ENCODE measurements around the gene CD70.
"Not testable (repeated sequence)": the region's sequence is repeated elsewhere in the genome, so short reads cannot be mapped to it uniquely, and the experiment has no call there.

Gene CD70

DNA sequence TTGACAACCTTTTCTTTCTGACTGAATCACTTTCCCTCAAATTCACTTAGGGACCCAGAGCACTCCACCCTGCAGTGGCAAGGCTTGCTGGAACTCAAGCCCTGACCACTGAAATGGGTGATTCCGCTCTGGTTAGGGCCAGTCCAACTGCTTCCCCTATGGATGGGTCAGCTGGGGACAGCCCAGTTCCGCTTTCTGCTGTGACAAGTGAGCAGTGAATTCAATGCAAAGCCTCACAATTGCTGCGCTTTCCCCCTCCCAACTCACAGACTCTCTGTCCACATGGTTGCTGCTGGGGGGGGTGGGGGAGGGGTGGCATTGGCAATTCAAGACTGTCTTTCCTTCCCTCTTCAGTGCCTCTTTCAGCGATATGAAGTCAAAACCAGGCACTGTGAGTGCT is 18.7 kb downstream of the CD70 start:
- DNase-seq (ENCODE audit: extremely low read depth in 1 of 2, low read depth in 1 of 2): no peak

DNA sequence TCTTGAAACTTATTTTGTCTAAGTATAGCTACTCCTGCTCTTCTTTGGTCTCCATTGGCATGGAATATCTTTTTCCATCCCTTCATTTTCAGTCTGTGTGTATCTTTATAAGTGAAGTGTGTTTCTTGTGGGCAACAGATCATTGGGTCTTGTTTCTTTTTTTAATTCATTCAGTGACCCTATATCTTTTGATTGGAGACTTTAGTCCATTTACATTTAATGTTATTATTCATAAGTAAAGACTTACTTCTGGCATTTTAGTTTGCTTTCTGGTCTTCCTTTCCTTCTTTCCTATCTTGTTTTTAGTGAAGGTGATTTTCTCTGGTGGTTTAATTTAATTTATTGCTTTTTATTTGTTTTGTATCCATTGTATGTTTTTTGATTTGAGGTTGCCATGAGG is 19.8 kb downstream of the CD70 start:
- DNase-seq (ENCODE audit: extremely low read depth in 1 of 2, low read depth in 1 of 2): no peak

DNA sequence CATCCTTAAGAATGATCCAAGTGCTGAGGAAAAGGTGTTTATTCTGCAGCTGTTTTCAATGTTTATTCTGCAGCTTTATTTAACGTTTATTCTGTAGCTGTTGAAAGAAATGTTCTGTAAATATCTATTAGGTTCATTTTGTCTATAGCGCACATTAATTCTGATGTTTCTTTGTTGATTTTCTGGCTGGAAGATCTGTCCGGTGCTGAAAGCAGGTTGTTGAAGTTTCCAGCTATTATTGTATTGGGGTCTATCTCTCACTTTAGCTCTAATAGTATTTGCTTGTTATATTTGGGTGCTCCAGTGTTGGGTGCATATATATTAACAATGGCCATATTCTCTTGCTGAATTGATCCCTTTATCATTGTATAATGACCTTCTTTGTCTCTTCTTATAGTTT is 20.2 kb downstream of the CD70 start:
- DNase-seq (ENCODE audit: extremely low read depth in 1 of 2, low read depth in 1 of 2): no peak

DNA sequence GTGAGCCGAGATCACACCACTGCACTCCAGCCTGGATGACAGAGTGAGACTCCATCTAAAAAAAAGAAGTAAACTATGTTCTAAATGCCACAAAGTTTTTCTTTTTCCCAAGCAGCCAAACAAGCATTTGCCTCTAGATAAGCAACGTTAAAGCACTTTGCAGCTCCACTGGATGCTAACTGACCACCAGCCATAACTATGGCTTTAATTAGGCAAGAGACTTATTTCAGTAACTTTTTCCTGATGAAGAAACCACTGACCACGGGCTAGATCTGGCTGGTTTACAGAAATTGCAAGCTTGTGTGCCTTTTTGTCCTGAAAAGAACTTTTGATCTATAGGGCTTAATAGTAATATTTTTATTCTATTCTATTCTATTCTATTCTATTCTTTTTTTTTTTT is 22.1 kb downstream of the CD70 start:
- DNase-seq (ENCODE audit: extremely low read depth in 1 of 2, low read depth in 1 of 2): no peak

GRCh38 chr19:6568010-6568526 is 22.9 kb downstream of the CD70 start:
- DNase-seq (ENCODE audit: extremely low read depth in 1 of 2, low read depth in 1 of 2): no peak

DNA sequence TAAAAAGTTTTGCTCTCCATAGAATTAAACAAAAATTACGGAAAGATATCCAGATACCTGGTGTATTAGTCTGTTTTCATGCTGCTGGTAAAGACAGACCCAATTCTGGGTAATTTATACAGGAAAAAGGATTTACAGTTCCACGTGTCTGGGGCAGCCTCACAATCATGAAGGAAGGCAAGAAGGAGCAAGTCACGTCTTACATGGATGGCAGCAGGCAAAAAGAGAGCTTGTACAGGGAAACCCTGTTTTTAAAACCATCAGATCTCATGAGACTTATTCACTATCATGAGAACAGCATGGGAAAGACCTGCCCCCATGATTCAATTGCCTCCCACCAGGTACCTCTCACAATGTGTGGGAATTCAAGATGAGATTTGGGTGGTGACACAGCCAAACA is 24.2 kb downstream of the CD70 start:
- DNase-seq (ENCODE audit: extremely low read depth in 1 of 2, low read depth in 1 of 2): not testable (repeated sequence)

- no peak for DNase-seq (ENCODE audit: extremely low read depth in 1 of 2, low read depth in 1 of 2)
Observed at GRCh38 chr19:6564393-6564792, 26.6 kb downstream of the CD70 start.

DNA sequence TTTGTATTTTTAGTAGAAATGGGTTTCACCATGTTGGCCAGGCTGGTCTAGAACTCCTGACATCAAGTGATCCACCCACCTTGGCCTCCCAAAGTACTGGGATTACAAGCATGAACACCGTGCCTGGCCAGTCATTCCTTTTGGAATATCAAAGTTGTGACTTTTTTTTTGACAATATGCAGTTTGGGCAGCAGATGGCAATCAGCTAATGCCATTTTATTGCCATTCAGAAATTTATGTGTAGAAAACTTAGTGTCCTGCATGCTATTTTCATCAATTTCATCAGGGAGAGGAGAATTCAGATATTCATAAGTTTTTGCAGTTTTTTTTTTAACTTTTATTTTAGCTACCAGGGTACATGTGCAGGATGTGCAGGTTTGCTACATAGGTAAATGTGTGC is 28.5 kb downstream of the CD70 start:
- not testable (repeated sequence) for DNase-seq (ENCODE audit: extremely low read depth in 1 of 2, low read depth in 1 of 2)

- no peak for DNase-seq (ENCODE audit: extremely low read depth in 1 of 2, low read depth in 1 of 2)
Observed at GRCh38 chr19:6556480-6557195, 34.3 kb downstream of the CD70 start.

- DNase-seq (ENCODE audit: extremely low read depth in 1 of 2, low read depth in 1 of 2): no peak
Observed at GRCh38 chr19:6556043-6556449, 34.9 kb downstream of the CD70 start.

DNA sequence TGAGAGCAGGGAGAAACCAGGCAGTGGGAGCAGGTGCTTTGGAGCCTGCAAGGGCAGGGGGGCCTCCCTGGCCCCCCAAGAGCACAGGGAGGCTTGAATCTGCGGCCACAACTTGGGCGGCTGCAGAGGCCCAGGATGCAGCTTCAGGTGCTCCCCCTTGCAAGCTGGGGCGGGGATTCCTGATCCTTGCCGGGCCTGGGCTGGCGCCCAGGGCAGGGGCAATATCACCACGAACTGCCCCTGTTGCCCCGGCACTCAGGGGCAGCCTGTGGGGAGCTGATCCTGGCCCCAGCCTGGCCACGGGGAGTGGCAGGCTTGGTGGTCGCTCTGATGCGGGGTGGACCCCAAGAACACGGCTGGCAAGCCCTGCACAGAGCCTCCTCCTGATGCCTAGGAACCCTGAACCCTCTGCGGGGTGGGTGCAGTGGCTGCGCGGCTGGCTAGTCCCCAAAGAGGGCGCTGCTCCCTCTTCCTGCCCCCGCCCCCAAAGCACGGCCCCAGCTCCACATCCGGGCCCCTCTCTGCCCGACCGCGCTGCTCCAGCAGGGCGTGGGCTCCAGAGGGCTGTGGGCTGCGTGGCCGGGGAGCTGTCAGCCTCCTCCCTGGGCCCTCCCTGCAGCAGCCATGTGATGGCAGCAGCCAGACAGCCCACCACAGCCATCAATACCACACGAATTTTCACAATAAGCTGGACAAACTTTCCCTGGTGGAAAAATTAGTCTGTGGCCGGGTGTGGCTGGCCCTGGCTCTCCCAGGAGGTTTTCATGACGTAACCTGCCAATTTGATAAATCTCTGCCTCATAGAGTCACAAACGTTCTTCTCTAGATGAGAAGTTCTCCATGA is 39.1 kb downstream of the CD70 start:
- peak; percentile 59 to 66 for DNase-seq (ENCODE audit: extremely low read depth in 1 of 2, low read depth in 1 of 2)

- no peak for DNase-seq (ENCODE audit: extremely low read depth in 1 of 2, low read depth in 1 of 2)
Observed at GRCh38 chr19:6551091-6551490, 39.9 kb downstream of the CD70 start.

DNA sequence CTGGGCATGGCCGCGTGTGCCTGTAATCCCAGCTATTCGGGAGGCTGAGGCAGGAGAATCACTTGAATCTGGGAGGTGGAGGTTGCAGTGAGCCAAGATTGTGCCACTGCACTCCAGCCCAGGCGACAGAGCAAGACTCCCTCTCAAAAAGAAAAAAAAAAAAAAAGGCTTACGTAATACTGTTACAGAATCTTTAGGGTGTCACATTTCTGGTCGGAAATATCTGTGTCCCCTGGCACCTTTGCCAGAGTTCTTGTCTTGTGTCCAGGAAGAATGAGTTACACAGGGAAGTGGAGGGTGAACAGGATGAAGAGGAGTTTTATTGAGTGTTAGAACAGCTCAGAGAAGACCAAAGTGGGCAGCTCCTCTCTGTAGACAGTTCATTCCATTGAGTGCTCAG is 40.3 kb downstream of the CD70 start:
- DNase-seq (ENCODE audit: extremely low read depth in 1 of 2, low read depth in 1 of 2): not testable (repeated sequence)

- DNase-seq (ENCODE audit: extremely low read depth in 1 of 2, low read depth in 1 of 2): no peak
Observed at GRCh38 chr19:6543866-6544347, 47.0 kb downstream of the CD70 start.

GRCh38 chr19:6540918-6541689 is 49.8 kb downstream of the CD70 start:
- DNase-seq (ENCODE audit: extremely low read depth in 1 of 2, low read depth in 1 of 2): no peak

- DNase-seq (ENCODE audit: extremely low read depth in 1 of 2, low read depth in 1 of 2): no peak
Observed at GRCh38 chr19:6539514-6539913, 51.4 kb downstream of the CD70 start.

All from stimulated activated CD8-positive, alpha-beta memory T cell treated with anti-CD3 and anti-CD28 coated beads, Interleukin-7, amount 100 ng/mL, for 48 hours (primary cell).